HG02610 (cell line): Measurements from ENCODE around the gene PAF1.
"Not testable (repeated sequence)": the region's sequence is repeated elsewhere in the genome, so short reads cannot be mapped to it uniquely, and the experiment has no call there.

ENCODE experiments used
- ATAC-seq: cut with Tn5 transposase; IDR thresholded peaks from one replicate; pipeline ENCODE4 v1.9.1; 2021; ENCODE audit warnings: mild to moderate bottlenecking, moderate library complexity; ENCODE audit not compliant: unreplicated experiment

PAF1 gene

GRCh38 chr19:39384839-39385568 is 5.9 kb downstream of the PAF1 start:
- no peak for ATAC-seq

GRCh38 chr19:39382991-39383828 is 7.7 kb downstream of the PAF1 start:
- ATAC-seq: no peak

- no peak for ATAC-seq
Observed at GRCh38 chr19:39381910-39382611, 8.8 kb downstream of the PAF1 start.

GRCh38 chr19:39380521-39381502 is 10.1 kb downstream of the PAF1 start:
- no peak for ATAC-seq

- no peak for ATAC-seq
Observed at GRCh38 chr19:39379865-39380396, 11.0 kb downstream of the PAF1 start.

GRCh38 chr19:39379366-39379765 is 11.5 kb downstream of the PAF1 start:
- ATAC-seq: not testable (repeated sequence)

- no peak for ATAC-seq
Observed at GRCh38 chr19:39377373-39378362, 13.2 kb downstream of the PAF1 start.

- no peak for ATAC-seq
Observed at GRCh38 chr19:39375929-39376328, 15.0 kb downstream of the PAF1 start.

- no peak for ATAC-seq
Observed at GRCh38 chr19:39372941-39373340, 18.0 kb downstream of the PAF1 start.

GRCh38 chr19:39372047-39372802 is 18.7 kb downstream of the PAF1 start:
- ATAC-seq: no peak

- ATAC-seq: no peak
Observed at GRCh38 chr19:39370735-39371134, 20.2 kb downstream of the PAF1 start.

- no peak for ATAC-seq
Observed at GRCh38 chr19:39369200-39369599, 21.7 kb downstream of the PAF1 start.

GRCh38 chr19:39365531-39365930 is 25.4 kb downstream of the PAF1 start:
- ATAC-seq: no peak

GRCh38 chr19:39363901-39364457 is 26.9 kb downstream of the PAF1 start:
- no peak for ATAC-seq

GRCh38 chr19:39362682-39363657 is 27.9 kb downstream of the PAF1 start:
- ATAC-seq: no peak

GRCh38 chr19:39360599-39360998 is 30.3 kb downstream of the PAF1 start:
- no peak for ATAC-seq

GRCh38 chr19:39359026-39359425 is 31.9 kb downstream of the PAF1 start:
- no peak for ATAC-seq
